Measurements from ENCODE around the gene PLPP4.
A peak's percentile ranks its signal among the peaks of the same experiment; 100 is the strongest.

PLPP4 gene

GRCh38 chr10:120437541-120437940 lies 19.5 kb upstream of the PLPP4 start:
- Histone ChIP-seq H3K4me3 (replicated peaks; ENCODE audit: insufficient read depth, low read length) (no peak overlapping the region), H3K27ac (replicated peaks) (no peak overlapping the region), H3K27me3 (ENCODE audit: insufficient read depth, poor library complexity, severe bottlenecking) (no peaks in the 10 kb centered on the region)
- TF ChIP-seq POLR2AphosphoS5 (IDR thresholded peaks at IDR 0.05; ENCODE audit: low read depth) = no peak
- DNase-seq (ENCODE audit: low read depth in 1 of 2, low spot score in 1 of 2) = no peak

GRCh38 chr10:120451968-120452367 lies 5.1 kb upstream of the PLPP4 start:
- TF ChIP-seq REST (IDR thresholded peaks at IDR 0.05; ENCODE audit: insufficient replicate concordance, low read depth) (no peak), SPI1 (IDR thresholded peaks at IDR 0.05; ENCODE audit: borderline replicate concordance, low read depth) (no peak), CTCF (IDR thresholded peaks at IDR 0.05; ENCODE audit: insufficient read depth, low read length) (no peak), POLR2AphosphoS5 (IDR thresholded peaks at IDR 0.05; ENCODE audit: low read depth) (no peak), GABPA (IDR thresholded peaks at IDR 0.05; ENCODE audit: low read depth) (no peak)
- peaks cover 12% of the 10 kb centered on the region for H3K27me3 ChIP-seq (ENCODE audit: insufficient read depth, poor library complexity, severe bottlenecking)
- H3K4me3 ChIP-seq (replicated peaks; ENCODE audit: insufficient read depth, low read length) = no peak overlapping the region
- DNase-seq (ENCODE audit: low read depth in 1 of 2, low spot score in 1 of 2) = no peak
- H3K27ac ChIP-seq (replicated peaks) = no peak overlapping the region

- peaks cover 21% of the 10 kb centered on the region for H3K27me3 ChIP-seq (ENCODE audit: insufficient read depth, poor library complexity, severe bottlenecking)
- TF ChIP-seq GABPA (IDR thresholded peaks at IDR 0.05; ENCODE audit: low read depth) = no peak
- TF ChIP-seq POLR2AphosphoS5 (IDR thresholded peaks at IDR 0.05; ENCODE audit: low read depth) = no peak
- no peak for TF ChIP-seq CTCF (IDR thresholded peaks at IDR 0.05; ENCODE audit: insufficient read depth, low read length)
- no peak for TF ChIP-seq REST (IDR thresholded peaks at IDR 0.05; ENCODE audit: insufficient replicate concordance, low read depth)
- TF ChIP-seq SPI1 (IDR thresholded peaks at IDR 0.05; ENCODE audit: borderline replicate concordance, low read depth) = no peak
- no peak for DNase-seq (ENCODE audit: low read depth in 1 of 2, low spot score in 1 of 2)
- no peak overlapping the region for H3K4me3 ChIP-seq (replicated peaks; ENCODE audit: insufficient read depth, low read length)
- no peak overlapping the region for H3K27ac ChIP-seq (replicated peaks)
Measured at GRCh38 chr10:120453319-120453718, 3.7 kb upstream of the PLPP4 start.

GRCh38 chr10:120453886-120454285 lies 3.1 kb upstream of the PLPP4 start:
- peak in 1 of 2 experiments; percentile 0 for DNase-seq (ENCODE audit: low read depth in 1 of 2, low spot score in 1 of 2)
- no peak overlapping the region for H3K27ac ChIP-seq (replicated peaks)
- no peak overlapping the region for H3K4me3 ChIP-seq (replicated peaks; ENCODE audit: insufficient read depth, low read length)
- H3K27me3 ChIP-seq (ENCODE audit: insufficient read depth, poor library complexity, severe bottlenecking) = peaks cover 27% of the 10 kb centered on the region
- no peak for TF ChIP-seq POLR2AphosphoS5 (IDR thresholded peaks at IDR 0.05; ENCODE audit: low read depth)
- no peak for TF ChIP-seq REST (IDR thresholded peaks at IDR 0.05; ENCODE audit: insufficient replicate concordance, low read depth)
- TF ChIP-seq CTCF (IDR thresholded peaks at IDR 0.05; ENCODE audit: insufficient read depth, low read length) = no peak
- no peak for TF ChIP-seq SPI1 (IDR thresholded peaks at IDR 0.05; ENCODE audit: borderline replicate concordance, low read depth)
- no peak for TF ChIP-seq GABPA (IDR thresholded peaks at IDR 0.05; ENCODE audit: low read depth)

Measured in HL-60 (cell line).